Panc1 (cell line): ENCODE results near the gene PRDM12. TPM values are rescaled to one million over a fixed set of nuclear protein-coding genes. Genes with fewer than 3 reads are reported as not detected.

Source experiments
- ATAC-seq: fragments of 200-7000 bp; cut with Tn5 transposase; 2 replicates; pipeline ENCODE4 v1.9.1; 2020; ENCODE audit warnings: mild to moderate bottlenecking, moderate library complexity
- BruUV-seq: library from RNA; stranded (reverse); fragments of 400-500 nt; replicated peaks from 2 replicates; lab custom pipeline; 2021; lab: Mats Ljungman, UMichigan
- CTCF ChIA-PET: fragments of 300-600 bp; sonication (Branson Sonifier 250); formaldehyde crosslinking; loops from one replicate; lab custom pipeline; 2022; ENCODE audit warnings: antibody characterized with exemption; lab: Charles Lee
- POLR2A ChIA-PET: fragments of 300-600 bp; sonication (Branson Sonifier 250); formaldehyde crosslinking; loops from one replicate; lab custom pipeline; 2022; ENCODE audit warnings: antibody characterized with exemption; lab: Charles Lee
- DNase-seq: peaks from one replicate; pipeline ENCODE4 v3.0.0-alpha.2; 2010; ENCODE audit warnings: low read depth, low spot score
- H3K27ac ChIP-seq: 2 replicates; pipeline ENCODE4 v1.5.1; 2011; ENCODE audit warnings: mild to moderate bottlenecking, low read length, inconsistent platforms
- H3K27me3 ChIP-seq: fragments of 200-500 bp; sonication (Bioruptor generic); 2 replicates; pipeline ENCODE4 v1.6.0; 2014; ENCODE audit warnings: low read length, inconsistent platforms; ENCODE audit not compliant: control insufficient read depth, insufficient read depth
- H3K36me3 ChIP-seq: fragments of 200-500 bp; sonication (Bioruptor generic); 2 replicates; pipeline ENCODE4 v1.5.1; 2014; ENCODE audit warnings: inconsistent platforms, mild to moderate bottlenecking, low read length, moderate library complexity; ENCODE audit not compliant: control insufficient read depth, insufficient read depth
- H3K4me1 ChIP-seq: 2 replicates; pipeline ENCODE4 v1.5.1; 2011; ENCODE audit warnings: inconsistent platforms, mild to moderate bottlenecking, low read length, moderate library complexity; ENCODE audit not compliant: control insufficient read depth, insufficient read depth
- H3K4me3 ChIP-seq, 2 experiments: 2 replicates each; pipeline ENCODE4 v1.5.1; 2011 to 2012; ENCODE audit warnings: low read depth in 2 of 2, low read length in 2 of 2, mild to moderate bottlenecking in 2 of 2, inconsistent platforms in 1 of 2, moderate library complexity in 1 of 2
- H3K9me3 ChIP-seq: fragments of 200-500 bp; sonication (Bioruptor generic); 2 replicates; pipeline ENCODE4 v1.5.1; 2014; ENCODE audit warnings: low read depth, mild to moderate bottlenecking, inconsistent platforms, low read length, moderate library complexity; ENCODE audit not compliant: control insufficient read depth, insufficient read depth
- POLR2AphosphoS5 ChIP-seq: IDR thresholded peaks from 2 replicates; pipeline ENCODE4 v1.6.1; 2012; ENCODE audit warnings: mild to moderate bottlenecking, low read depth, low read length, moderate library complexity
- REST ChIP-seq, 2 experiments: IDR thresholded peaks; 2 replicates each; pipeline ENCODE4 v1.6.1; 2011 to 2012; ENCODE audit warnings: low read depth in 2 of 2, control low read depth in 1 of 2, low read length in 1 of 2, mild to moderate bottlenecking in 1 of 2, moderate library complexity in 1 of 2; ENCODE audit not compliant: insufficient read depth in 1 of 2
- SIN3A ChIP-seq: IDR thresholded peaks from 2 replicates; pipeline ENCODE4 v1.6.1; 2012; ENCODE audit warnings: low read depth, mild to moderate bottlenecking, low read length, moderate library complexity, borderline replicate concordance; ENCODE audit not compliant: insufficient read depth
- TCF7L2 ChIP-seq: IDR thresholded peaks from 2 replicates; pipeline ENCODE4 v1.6.1; 2011; ENCODE audit warnings: mild to moderate bottlenecking, low read depth, low read length, inconsistent platforms
- in situ Hi-C: cut with HindIII; loops from 2 replicates; pipeline ENCODE4 v1.10.0; 2016; ENCODE audit warnings: low sequenced_read_pairs, low pct_unique_long_range_greater_than_20kb
- intact Hi-C: fragments of 100-400 bp; cut with micrococcal nuclease; formaldehyde crosslinking; loops from one replicate; pipeline ENCODE4 v1.10.0; 2022; ENCODE audit not compliant: unreplicated experiment
- total RNA-seq: library from RNA; stranded (reverse); gene quantifications from one replicate; pipeline ENCODE4 v1.2.1, GENCODE V29; 2021; ENCODE audit not compliant: unreplicated experiment
- TF ChIP-seq, protein P1 (sequence below): fragments of 450-650 bp; IDR thresholded peaks from 2 replicates; pipeline ENCODE4 v1.5.1; 2017; ENCODE audit warnings: mild to moderate bottlenecking

The PRDM12 gene
- total RNA-seq, 1 experiment from 2014 or later: 0.08 TPM

DNA sequence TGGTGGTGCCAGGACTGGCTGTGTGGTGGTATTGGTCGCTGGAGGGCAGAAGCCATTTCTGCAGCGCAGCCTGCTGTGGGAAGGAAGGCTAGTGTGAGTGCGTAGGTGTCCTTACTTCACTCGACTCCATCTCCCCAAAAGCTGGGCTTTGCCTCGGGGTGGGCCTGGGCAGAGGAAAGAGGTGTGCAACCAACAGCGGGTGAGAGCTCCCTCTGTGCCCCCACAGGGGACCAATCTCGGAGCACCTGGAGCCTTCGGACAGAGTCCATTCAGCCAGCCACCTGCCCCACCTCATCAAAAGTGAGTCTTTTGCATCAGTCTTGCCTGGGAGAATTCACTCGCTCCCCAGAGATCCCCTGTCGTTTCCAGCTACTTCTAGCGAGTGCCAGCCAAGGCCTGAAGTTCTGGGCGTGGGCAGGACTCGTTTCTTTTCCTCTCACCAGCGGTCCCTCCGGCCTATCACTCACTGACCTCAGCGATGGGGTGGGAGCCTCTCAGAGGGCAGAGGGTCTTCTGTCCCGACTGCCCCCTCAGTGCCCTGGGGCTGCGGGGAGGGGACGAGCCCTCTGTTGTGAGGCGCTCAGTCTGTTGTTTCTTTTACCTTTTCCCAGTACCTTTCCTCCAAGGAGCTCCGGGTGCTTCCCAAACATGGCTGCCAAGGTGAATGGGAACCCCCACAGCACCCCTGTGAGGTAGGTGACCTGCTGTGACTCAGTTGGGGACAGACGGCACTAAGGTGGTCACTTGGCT lies 32.9 kb upstream of the PRDM12 start:
- CTCF ChIA-PET: no interaction called here
- Histone ChIP-seq H3K36me3 (no peaks in the 10 kb centered on the region), H3K27me3 (no peaks in the 10 kb centered on the region), H3K27ac (no peak overlapping the region), H3K4me3 (no peak overlapping the region), H3K9me3 (no peaks in the 10 kb centered on the region), H3K4me1 (no peaks in the 10 kb centered on the region)
- ATAC-seq (no peak), DNase-seq (no peak)
- POLR2A ChIA-PET: no interaction called here
- in situ Hi-C loops (no loop called here), intact Hi-C loops (no loop called here)
- TF ChIP-seq POLR2AphosphoS5 (no peak), TCF7L2 (no peak), SIN3A (no peak), REST (IDR thresholded peaks at IDR 0.05; ENCODE audit: insufficient read depth in 1 of 2, low read depth in 2 of 2, low read length in 1 of 2) (no peak)
- TF ChIP-seq, protein P1, sequence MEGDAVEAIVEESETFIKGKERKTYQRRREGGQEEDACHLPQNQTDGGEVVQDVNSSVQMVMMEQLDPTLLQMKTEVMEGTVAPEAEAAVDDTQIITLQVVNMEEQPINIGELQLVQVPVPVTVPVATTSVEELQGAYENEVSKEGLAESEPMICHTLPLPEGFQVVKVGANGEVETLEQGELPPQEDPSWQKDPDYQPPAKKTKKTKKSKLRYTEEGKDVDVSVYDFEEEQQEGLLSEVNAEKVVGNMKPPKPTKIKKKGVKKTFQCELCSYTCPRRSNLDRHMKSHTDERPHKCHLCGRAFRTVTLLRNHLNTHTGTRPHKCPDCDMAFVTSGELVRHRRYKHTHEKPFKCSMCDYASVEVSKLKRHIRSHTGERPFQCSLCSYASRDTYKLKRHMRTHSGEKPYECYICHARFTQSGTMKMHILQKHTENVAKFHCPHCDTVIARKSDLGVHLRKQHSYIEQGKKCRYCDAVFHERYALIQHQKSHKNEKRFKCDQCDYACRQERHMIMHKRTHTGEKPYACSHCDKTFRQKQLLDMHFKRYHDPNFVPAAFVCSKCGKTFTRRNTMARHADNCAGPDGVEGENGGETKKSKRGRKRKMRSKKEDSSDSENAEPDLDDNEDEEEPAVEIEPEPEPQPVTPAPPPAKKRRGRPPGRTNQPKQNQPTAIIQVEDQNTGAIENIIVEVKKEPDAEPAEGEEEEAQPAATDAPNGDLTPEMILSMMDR: no peak
- BruUV-seq: no TSS peak

DNA sequence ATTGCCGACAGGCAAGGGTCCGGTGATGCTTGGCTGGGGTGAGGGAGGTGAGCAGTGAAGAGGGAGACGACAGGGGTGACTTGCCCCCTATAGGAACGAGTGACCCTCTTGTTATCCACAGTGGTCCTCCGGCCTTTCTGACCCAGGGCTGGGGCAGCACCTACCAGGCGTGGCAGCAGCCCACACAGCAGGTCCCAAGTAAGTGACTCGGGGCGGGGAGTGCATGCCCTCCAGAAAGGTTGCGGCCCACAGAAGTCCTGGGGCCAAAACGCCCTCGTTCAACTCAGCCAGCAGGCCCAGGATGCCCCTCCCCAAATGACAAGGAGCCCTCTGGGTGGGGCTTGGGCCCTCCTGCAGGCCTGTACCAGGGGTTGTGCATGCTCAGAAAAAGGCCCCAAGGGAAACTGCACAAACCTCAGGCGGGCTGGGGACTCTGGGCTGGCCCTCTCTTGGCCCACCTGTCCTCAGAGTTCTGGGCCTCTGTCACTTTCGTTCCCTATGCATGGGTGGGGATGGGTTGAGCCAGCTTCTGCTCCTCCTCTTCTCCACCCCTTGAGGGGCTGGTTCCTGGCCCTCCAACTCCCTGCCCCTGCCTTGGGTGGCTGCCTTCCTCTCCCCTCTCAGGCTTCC lies 32.2 kb upstream of the PRDM12 start:
- Histone ChIP-seq H3K9me3 (no peaks in the 10 kb centered on the region), H3K27ac (no peak overlapping the region), H3K4me1 (no peaks in the 10 kb centered on the region), H3K36me3 (no peaks in the 10 kb centered on the region), H3K4me3 (no peak overlapping the region), H3K27me3 (no peaks in the 10 kb centered on the region)
- intact Hi-C loops: no loop called here
- no TSS peak for BruUV-seq
- ChIA-PET CTCF (interaction anchor here (0.6 kb wide), 1 partner anchor 16 kb away, joined by 3 read pairs; no protein-coding TSS in a partner anchor), POLR2A (no interaction called here)
- DNase-seq (no peak), ATAC-seq (no peak)
- in situ Hi-C loops: no loop called here
- TF ChIP-seq SIN3A: no peak
- TF ChIP-seq, protein P1: no peak
- no peak for TF ChIP-seq TCF7L2
- TF ChIP-seq POLR2AphosphoS5: no peak
- TF ChIP-seq REST (IDR thresholded peaks at IDR 0.05; ENCODE audit: insufficient read depth in 1 of 2, low read depth in 2 of 2, low read length in 1 of 2): no peak
